Hepatocyte (in vitro differentiated cells): ENCODE measurements around the gene SPIRE1.

Experiments used
- CTCF ChIP-seq: fragments of 200-600 bp; sonication (generic); IDR thresholded peaks from 2 replicates; pipeline ENCODE4 v1.5.1; 2016; ENCODE audit warnings: antibody characterized with exemption, mild to moderate bottlenecking; ENCODE audit not compliant: poor library complexity
- EZH2 ChIP-seq: fragments of 200-600 bp; sonication (generic); IDR thresholded peaks from 2 replicates; pipeline ENCODE4 v1.6.1; 2016; ENCODE audit warnings: antibody characterized with exemption, mild to moderate bottlenecking, borderline replicate concordance
- EZH2phosphoT487 ChIP-seq: fragments of 200-600 bp; sonication (generic); IDR thresholded peaks from one replicate; pipeline ENCODE4 v1.6.1; 2018; ENCODE audit warnings: antibody characterized with exemption, mild to moderate bottlenecking, low read depth, moderate library complexity; ENCODE audit not compliant: unreplicated experiment, severe bottlenecking

GRCh38 chr18:12479982-12480381 lies 177.9 kb downstream of the SPIRE1 start:
- no peak for TF ChIP-seq CTCF
- TF ChIP-seq EZH2, result no peak
- no peak for TF ChIP-seq EZH2phosphoT487
